T-helper 2 cell treated with Interferon-gamma antibody and Interleukin-4, amounts not matched to agents 5 μg/mL and 100 μg/mL, for 36 hours (primary cell): Measurements from ENCODE around the gene NPB.

Experiments used
- DNase-seq: peaks from one replicate; pipeline ENCODE4 v3.0.0; 2021; ENCODE audit warnings: low spot score
- H3K27ac Mint-ChIP-seq: one replicate; pipeline ENCODE4 v1.8.0; 2021; ENCODE audit warnings: mild to moderate bottlenecking, mixed read lengths
- H3K27me3 Mint-ChIP-seq: one replicate; pipeline ENCODE4 v1.8.0; 2021; ENCODE audit warnings: low read depth, mixed read lengths
- H3K36me3 Mint-ChIP-seq: one replicate; pipeline ENCODE4 v1.8.0; 2021; ENCODE audit warnings: low read depth, mixed read lengths
- H3K4me1 Mint-ChIP-seq: one replicate; pipeline ENCODE4 v1.8.0; 2021; ENCODE audit warnings: low read depth, mixed read lengths
- H3K4me3 Mint-ChIP-seq: one replicate; pipeline ENCODE4 v1.8.0; 2022; ENCODE audit warnings: mild to moderate bottlenecking, moderate library complexity, mixed read lengths
- H3K9me3 Mint-ChIP-seq: one replicate; pipeline ENCODE4 v1.8.0; 2021; ENCODE audit warnings: mixed read lengths

Gene NPB

GRCh38 chr17:81927653-81928543, 25.9 kb downstream of the NPB start, which contains the start of gene MAFG:
MAFG (minus strand) TSS chr17:81927735; CDS start chr17:81923185, 4,550 bp downstream.
- Mint-ChIP-seq H3K36me3 (peaks cover 1% of the 10 kb centered on the region), H3K4me3 (peak within 1 kb of the TSS; percentile 94), H3K9me3 (no peaks in the 10 kb centered on the region), H3K4me1 (peaks cover 15% of the 10 kb centered on the region), H3K27me3 (peaks cover 3% of the 10 kb centered on the region), H3K27ac (peak within 1 kb of the TSS; percentile 87)
- DNase-seq, result peak; percentile 92

DNA sequence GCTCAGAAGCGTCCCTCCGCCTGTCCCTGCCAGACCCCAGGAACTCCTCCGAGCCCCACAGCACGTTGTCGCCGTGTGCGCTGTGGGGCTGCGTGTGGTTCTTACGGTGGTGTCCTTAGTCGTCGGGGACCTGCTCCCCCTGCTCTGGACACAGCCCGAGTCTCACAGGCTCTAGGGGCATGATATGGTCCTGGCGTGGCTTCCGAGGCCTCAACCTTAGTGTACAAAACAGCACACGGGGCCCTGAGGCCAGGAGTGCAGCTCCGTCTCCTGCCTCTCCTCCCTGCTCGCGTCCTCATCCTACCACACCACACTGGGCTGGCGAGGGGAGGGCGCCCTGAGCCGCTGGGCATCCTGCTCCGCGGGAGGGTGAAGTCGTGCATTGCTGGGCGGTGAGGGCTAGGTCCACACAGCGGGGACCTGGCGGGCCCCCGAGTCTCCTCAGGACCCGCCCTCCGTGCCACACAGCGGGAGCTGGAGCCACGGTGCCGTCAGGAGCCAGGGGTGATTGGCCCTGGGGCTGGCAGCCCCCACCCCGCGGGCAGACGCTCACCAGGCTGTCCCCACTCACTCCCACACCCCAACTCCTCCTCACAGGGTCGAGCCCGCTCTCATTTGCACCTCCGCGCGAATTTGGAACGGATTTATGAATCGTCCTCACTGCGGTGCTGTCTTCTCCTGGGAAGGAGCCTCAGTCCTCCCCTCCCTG, 26.7 kb downstream of the NPB start:
- Mint-ChIP-seq H3K4me1 (peaks cover 15% of the 10 kb centered on the region), H3K27ac (no peak overlapping the region), H3K4me3 (peak overlapping the region; percentile 60), H3K9me3 (no peaks in the 10 kb centered on the region), H3K36me3 (peaks cover 1% of the 10 kb centered on the region), H3K27me3 (peaks cover 3% of the 10 kb centered on the region)
- DNase-seq, result no peak

DNA sequence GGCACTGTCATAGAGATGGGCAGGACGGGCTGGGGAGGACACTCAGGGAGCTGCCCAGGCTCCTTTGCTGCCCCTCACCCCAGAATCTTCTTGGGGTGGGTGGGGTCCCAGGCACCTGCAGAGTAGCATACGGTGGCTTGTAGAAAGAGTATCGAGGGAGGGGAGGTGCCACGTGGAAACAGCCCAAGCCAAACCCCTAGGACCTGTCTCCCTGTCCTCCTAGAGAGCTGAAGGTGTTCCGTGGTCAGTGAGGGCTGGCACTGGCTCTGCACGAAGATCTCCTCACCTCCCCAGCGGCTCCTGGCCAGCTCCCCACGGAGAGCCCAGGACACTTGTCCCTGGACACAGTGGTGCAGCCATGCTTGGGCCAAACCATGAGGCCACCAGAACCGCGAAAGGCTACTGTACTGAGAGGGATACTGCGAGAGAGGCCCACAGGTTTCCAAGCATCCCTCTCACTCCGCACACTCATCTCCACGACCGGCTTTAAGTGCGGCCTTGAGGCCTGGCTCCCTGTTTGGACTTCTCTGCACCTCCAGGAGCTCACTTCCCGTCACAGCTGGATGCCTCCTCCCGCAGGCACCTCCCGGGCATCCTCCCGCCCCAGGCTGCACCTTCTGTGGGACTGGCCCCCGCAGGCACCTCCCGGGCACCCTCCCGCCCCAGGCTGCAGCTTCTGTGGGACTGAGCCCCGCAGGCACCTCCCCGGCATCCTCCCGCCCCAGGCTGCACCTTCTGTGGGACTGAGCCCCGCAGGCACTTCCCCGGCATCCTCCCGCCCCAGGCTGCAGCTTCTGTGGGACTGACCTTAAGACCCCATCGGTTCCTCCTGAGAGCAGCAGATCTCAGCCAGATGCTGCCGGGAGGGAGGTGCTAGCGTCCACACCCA, 27.5 kb downstream of the NPB start:
- peak overlapping the region; percentile 29 for H3K4me3 Mint-ChIP-seq

GRCh38 chr17:81930142-81931125, 28.4 kb downstream of the NPB start:
- no peak for DNase-seq
- peaks cover 3% of the 10 kb centered on the region for H3K27me3 Mint-ChIP-seq

More for the DNA sequence above, 27.5 kb downstream of the NPB start:
- Mint-ChIP-seq H3K9me3 (no peaks in the 10 kb centered on the region), H3K36me3 (no peaks in the 10 kb centered on the region), H3K27me3 (peaks cover 3% of the 10 kb centered on the region), H3K4me1 (peaks cover 11% of the 10 kb centered on the region), H3K27ac (no peak overlapping the region)
- DNase-seq, result no peak

GRCh38 chr17:81931189-81931556, 29.1 kb downstream of the NPB start:
- H3K4me1 Mint-ChIP-seq, result peaks cover 8% of the 10 kb centered on the region

More at GRCh38 chr17:81930142-81931125, 28.4 kb downstream of the NPB start:
- H3K27ac Mint-ChIP-seq, result no peak overlapping the region
- H3K4me3 Mint-ChIP-seq, result no peak overlapping the region
- no peaks in the 10 kb centered on the region for H3K9me3 Mint-ChIP-seq
- H3K36me3 Mint-ChIP-seq, result no peaks in the 10 kb centered on the region
- H3K4me1 Mint-ChIP-seq, result peaks cover 9% of the 10 kb centered on the region

DNA sequence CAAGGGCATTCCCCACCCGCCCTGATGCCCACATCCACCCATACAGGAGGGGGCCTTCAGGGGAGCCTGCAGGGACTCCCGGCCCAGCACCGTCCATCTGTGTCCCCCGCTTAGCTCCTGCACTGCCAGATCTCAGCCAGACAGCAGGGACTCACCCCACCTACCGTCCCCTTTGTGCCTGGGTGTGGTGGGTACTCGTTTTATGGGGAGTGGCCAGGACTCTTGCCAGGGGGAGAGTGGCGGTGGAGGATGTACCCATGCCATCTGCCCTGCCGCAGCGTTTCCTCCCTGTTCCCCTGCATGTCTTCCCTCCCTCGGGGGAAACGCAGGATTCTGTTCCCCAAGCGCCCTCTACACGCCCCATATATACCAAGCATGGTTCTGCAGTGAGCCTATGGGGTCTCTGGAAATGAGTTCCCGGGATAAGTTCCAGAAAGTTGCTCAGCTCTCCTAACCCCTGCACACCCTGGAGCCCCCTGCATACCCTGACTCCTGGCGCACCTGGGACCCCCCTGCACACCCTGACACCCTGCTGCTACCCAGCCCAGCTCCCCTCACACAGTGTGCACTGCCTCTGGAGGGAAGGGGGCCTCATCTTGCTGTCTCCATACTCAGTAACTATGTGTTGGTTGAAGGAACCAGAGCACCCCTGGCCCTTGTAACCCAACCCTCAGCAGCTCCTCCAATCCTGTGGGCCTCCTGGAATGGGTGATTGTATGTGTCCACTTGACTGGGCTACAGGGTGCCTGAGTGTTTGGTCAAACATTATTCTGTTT, 29.7 kb downstream of the NPB start:
- no peaks in the 10 kb centered on the region for H3K36me3 Mint-ChIP-seq
- no peak overlapping the region for H3K4me3 Mint-ChIP-seq
- H3K4me1 Mint-ChIP-seq, result peaks cover 4% of the 10 kb centered on the region

More at GRCh38 chr17:81931189-81931556, 29.1 kb downstream of the NPB start:
- peaks cover 3% of the 10 kb centered on the region for H3K27me3 Mint-ChIP-seq
- H3K27ac Mint-ChIP-seq, result no peak overlapping the region
- no peak for DNase-seq
- H3K36me3 Mint-ChIP-seq, result no peaks in the 10 kb centered on the region
- H3K9me3 Mint-ChIP-seq, result no peaks in the 10 kb centered on the region
- H3K4me3 Mint-ChIP-seq, result no peak overlapping the region

GRCh38 chr17:81932333-81932983, 30.4 kb downstream of the NPB start:
- no peak for DNase-seq
- no peak overlapping the region for H3K4me3 Mint-ChIP-seq
- no peak overlapping the region for H3K27ac Mint-ChIP-seq
- peaks cover 3% of the 10 kb centered on the region for H3K27me3 Mint-ChIP-seq
- peaks cover 4% of the 10 kb centered on the region for H3K4me1 Mint-ChIP-seq
- H3K36me3 Mint-ChIP-seq, result no peaks in the 10 kb centered on the region
- no peaks in the 10 kb centered on the region for H3K9me3 Mint-ChIP-seq

More for the DNA sequence above, 29.7 kb downstream of the NPB start:
- no peaks in the 10 kb centered on the region for H3K9me3 Mint-ChIP-seq
- peaks cover 3% of the 10 kb centered on the region for H3K27me3 Mint-ChIP-seq
- no peak overlapping the region for H3K27ac Mint-ChIP-seq
- no peak for DNase-seq

GRCh38 chr17:81933178-81933699, 31.2 kb downstream of the NPB start:
- H3K4me3 Mint-ChIP-seq, result no peak overlapping the region
- peaks cover 4% of the 10 kb centered on the region for H3K4me1 Mint-ChIP-seq
- H3K27me3 Mint-ChIP-seq, result peaks cover 3% of the 10 kb centered on the region
- H3K27ac Mint-ChIP-seq, result no peak overlapping the region
- DNase-seq, result no peak
- H3K36me3 Mint-ChIP-seq, result no peaks in the 10 kb centered on the region
- H3K9me3 Mint-ChIP-seq, result no peaks in the 10 kb centered on the region

GRCh38 chr17:81934098-81934757, 32.2 kb downstream of the NPB start:
- no peaks in the 10 kb centered on the region for H3K27me3 Mint-ChIP-seq
- H3K4me1 Mint-ChIP-seq, result peaks cover 4% of the 10 kb centered on the region
- no peak overlapping the region for H3K4me3 Mint-ChIP-seq
- no peaks in the 10 kb centered on the region for H3K36me3 Mint-ChIP-seq
- DNase-seq, result no peak
- no peaks in the 10 kb centered on the region for H3K9me3 Mint-ChIP-seq
- H3K27ac Mint-ChIP-seq, result no peak overlapping the region

DNA sequence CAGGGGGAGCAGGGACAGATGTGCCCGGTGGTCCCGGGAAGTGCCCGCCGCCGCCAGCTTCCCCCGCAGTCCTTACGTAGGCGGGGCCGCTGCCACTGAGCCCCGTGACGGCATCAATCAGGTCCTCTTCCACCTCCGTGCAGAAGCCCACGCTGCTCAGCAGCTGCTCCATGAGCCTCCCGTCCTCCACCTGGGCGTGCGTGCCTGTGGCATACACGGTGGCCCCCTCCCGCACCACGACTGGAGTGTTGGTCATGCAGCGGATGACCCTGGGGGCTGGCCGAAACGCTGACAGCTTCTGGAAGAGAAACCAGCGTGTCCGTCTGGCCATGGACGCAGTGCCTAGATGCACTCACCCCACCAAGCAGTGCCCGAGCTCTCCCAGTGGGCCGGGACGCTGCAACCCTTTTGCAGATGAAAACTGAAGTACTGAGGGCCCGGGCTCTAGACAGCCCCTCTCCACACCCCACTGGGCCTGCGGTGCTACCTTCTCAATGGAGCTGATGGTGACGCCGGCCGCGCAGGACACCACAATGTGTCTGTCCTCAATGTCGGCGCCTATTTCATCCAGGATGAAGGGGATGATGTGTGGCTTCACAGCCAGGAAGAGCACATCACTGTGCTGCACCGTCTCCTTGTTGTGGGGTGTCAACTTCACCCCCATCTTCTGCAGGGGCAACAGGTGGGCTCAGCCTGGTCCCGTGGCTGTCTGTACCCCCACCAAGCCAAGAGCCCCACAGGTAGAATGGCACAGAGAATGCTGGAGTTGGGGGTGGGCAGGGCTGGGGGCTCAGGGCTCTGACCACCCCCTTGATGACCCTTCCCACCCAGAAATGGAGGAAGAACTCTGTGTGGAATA, 33.0 kb downstream of the NPB start:
- Mint-ChIP-seq H3K36me3 (no peaks in the 10 kb centered on the region), H3K4me1 (peaks cover 4% of the 10 kb centered on the region), H3K9me3 (no peaks in the 10 kb centered on the region), H3K27ac (peak overlapping the region; percentile 75), H3K4me3 (peak overlapping the region; percentile 82), H3K27me3 (no peaks in the 10 kb centered on the region)
- DNase-seq, result no peak

DNA sequence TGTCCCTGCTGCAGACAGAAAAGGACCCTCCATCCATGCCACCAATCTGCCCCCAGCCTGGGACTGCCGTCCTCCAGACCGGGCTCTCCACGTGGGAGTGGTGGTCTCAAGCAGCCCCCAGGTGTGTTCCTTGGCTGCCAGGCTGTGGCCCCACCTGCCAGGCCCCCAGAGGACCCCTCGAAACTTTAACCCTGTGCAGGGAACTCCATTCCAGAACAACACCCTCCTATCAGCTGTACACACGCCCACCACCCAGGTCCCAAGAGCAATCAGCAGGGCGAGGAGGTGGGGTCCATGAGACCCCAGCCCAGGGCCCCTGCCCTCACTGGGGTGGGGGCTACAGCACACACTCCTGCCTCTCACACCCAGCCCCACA, 33.7 kb downstream of the NPB start:
- Mint-ChIP-seq H3K4me3 (peak overlapping the region; percentile 82), H3K27me3 (no peaks in the 10 kb centered on the region), H3K9me3 (no peaks in the 10 kb centered on the region), H3K36me3 (no peaks in the 10 kb centered on the region), H3K27ac (peak overlapping the region; percentile 75), H3K4me1 (peaks cover 4% of the 10 kb centered on the region)
- DNase-seq, result no peak
